Esophagus squamous epithelium (tissue), 4 donors: Measurements from ENCODE around the gene STK17A.

Experiments
- POLR2A ChIP-seq, 4 donors: fragments of 450-650 bp; IDR thresholded peaks; one replicate each; pipeline ENCODE4 v1.6.1; 2017; ENCODE audit warnings: antibody characterized with exemption in 4 of 4, mild to moderate bottlenecking in 4 of 4, moderate library complexity in 3 of 4
- TF ChIP-seq, protein P1 (sequence below), 6 experiments: fragments of 450-650 bp in 4 of 6; fragments of 200-600 bp in 2 of 6; sonication (generic) in 2 of 6; IDR thresholded peaks; one replicate each; pipeline ENCODE4 v1.5.1; 2016 to 2019; ENCODE audit warnings: antibody characterized with exemption in 6 of 6, mild to moderate bottlenecking in 4 of 6, moderate library complexity in 4 of 6

- no peak for TF ChIP-seq POLR2A (IDR thresholded peaks at IDR 0.05)
- TF ChIP-seq, protein P1, sequence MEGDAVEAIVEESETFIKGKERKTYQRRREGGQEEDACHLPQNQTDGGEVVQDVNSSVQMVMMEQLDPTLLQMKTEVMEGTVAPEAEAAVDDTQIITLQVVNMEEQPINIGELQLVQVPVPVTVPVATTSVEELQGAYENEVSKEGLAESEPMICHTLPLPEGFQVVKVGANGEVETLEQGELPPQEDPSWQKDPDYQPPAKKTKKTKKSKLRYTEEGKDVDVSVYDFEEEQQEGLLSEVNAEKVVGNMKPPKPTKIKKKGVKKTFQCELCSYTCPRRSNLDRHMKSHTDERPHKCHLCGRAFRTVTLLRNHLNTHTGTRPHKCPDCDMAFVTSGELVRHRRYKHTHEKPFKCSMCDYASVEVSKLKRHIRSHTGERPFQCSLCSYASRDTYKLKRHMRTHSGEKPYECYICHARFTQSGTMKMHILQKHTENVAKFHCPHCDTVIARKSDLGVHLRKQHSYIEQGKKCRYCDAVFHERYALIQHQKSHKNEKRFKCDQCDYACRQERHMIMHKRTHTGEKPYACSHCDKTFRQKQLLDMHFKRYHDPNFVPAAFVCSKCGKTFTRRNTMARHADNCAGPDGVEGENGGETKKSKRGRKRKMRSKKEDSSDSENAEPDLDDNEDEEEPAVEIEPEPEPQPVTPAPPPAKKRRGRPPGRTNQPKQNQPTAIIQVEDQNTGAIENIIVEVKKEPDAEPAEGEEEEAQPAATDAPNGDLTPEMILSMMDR (IDR thresholded peaks at IDR 0.05): no peak
These were observed 29.2 kb downstream of the STK17A start for GRCh38 chr7:43612128-43612527.
